ENCODE measurements around the gene ORC6.

DNA sequence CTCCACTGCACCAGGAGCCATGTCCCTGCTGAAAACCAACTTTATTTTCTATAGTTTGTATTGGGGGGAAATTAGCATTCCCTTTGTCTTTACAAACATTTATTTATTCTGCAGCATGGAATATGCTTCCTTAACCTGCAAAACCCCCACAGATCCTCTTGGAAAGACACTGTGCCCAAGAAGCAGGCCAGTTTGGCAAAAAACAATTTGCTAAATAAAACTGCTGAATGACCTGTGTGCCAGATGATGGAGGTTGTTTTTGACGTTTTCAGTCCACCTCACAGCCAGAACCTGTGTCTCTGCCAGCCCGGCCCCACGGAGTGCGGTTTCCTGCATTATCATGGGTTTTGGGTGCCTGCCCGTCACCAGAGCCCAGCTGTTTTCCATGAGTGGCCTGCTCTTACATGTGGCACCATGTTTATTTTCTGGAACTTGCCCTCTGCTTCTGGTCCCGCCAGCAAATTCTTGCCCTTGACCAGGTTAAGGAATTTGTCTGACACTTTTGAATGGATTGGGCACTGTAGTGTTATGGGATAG, 26.4 kb downstream of the ORC6 start:
- TF ChIP-seq EZH2phosphoT487 (IDR thresholded peaks at IDR 0.05; ENCODE audit: insufficient read depth, low read depth): no peak
- TF ChIP-seq EZH2 (IDR thresholded peaks at IDR 0.05; ENCODE audit: insufficient read depth, poor library complexity, severe bottlenecking): no peak

Data from GM23248 (cell line).